ENCODE measurements around the gene BAZ2B. TPM values are rescaled to one million over a fixed set of nuclear protein-coding genes. Genes with fewer than 3 reads are reported as not detected.

BAZ2B gene
- polyA plus RNA-seq, 3 donors, result 73.8 to 95.9 (median 79.9) TPM

- no peak for DNase-seq (ENCODE audit: low read depth in 3 of 3, low spot score in 2 of 3)
Measured at GRCh38 chr2:159270744-159271379, 345.5 kb downstream of the BAZ2B start.

Other genes starting within 250 kb of the BAZ2B start
- 100 to 1,000 TPM; 128 to 186 (median 159) TPM for gene MARCHF7, start 96.0 kb upstream of the BAZ2B start, polyA plus RNA-seq (ENCODE audit: insufficient read length in 3 of 3)
- 10 to 100 TPM; 13.4 to 15.9 (median 14.0) TPM for gene CD302, start 181.7 kb upstream of the BAZ2B start, polyA plus RNA-seq (ENCODE audit: insufficient read length in 3 of 3)